Measurements from ENCODE around the gene WDR70. TPM values are rescaled to one million over a fixed set of nuclear protein-coding genes. Genes with fewer than 3 reads are reported as not detected.
"Not testable (repeated sequence)": the region's sequence is repeated elsewhere in the genome, so short reads cannot be mapped to it uniquely, and the experiment has no call there.

WDR70 gene
- polyA plus RNA-seq, 10 donors: 23.1 to 38.8 (median 30.1) TPM

DNA sequence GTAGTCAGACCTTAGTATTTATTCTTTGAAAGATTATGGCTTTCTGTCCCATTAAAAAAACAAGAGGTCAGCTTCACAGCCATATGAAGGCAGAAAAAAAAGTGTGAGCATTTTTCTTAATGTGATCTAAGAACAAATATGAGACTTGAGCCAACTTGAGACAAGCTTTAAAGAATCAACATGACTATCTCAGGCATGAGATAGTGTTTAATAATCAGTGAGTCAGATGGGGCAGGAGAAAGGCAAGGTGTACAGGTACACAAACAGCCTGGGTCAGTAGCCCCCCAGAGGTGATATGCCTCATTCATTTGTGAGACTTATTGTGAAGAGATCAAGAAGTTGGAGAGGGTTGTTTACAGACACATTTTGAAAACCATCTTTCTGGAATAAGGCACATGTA lies 377.1 kb downstream of the WDR70 start:
- DNase-seq: no peak

DNA sequence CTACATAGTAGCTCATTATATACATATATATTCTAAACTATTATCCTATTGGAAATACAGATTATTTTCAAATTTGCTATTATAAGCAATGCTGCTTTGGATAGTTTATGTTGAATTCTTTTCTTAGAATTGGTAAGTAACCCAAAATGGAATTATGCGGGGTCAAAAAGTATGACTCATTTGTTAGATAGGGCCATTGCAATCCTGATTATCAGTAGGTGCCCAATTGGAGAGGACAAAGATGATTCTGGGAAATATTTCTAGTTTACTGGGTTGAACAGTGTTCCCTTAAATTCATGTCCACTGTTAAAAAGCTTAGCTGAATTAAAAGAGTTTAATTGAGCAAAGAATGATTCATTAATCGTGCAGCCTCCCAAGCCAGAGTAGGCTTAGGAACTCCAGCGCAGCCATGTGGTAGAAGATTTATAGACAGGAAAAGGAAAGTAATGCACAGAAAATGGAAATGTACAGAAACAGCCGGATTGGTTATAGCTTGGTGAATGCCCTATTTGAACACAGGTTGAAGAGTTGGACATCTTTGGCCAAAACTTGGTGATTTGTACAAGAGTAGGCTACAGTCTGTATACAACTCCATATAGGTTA lies 379.0 kb downstream of the WDR70 start:
- DNase-seq: no peak

DNA sequence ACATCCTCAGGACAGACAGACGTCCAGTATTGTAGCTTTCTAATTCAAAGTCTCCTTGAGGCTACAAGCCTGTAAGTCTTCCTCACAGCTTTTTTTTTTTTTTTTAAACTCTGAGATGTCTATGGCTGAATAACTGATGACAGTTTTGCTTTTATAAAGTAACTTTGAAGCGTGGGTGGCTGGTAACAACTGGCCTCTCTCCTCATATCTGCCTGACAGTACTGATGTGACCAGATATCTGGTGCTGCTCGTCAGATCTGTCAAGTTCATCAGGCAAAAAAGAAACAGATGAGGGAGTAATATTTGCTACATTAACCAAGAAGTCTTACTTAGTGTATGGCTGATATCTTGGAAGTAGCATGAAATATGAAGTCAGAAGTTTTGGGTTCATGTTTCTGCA lies 388.1 kb downstream of the WDR70 start:
- no peak for DNase-seq

DNA sequence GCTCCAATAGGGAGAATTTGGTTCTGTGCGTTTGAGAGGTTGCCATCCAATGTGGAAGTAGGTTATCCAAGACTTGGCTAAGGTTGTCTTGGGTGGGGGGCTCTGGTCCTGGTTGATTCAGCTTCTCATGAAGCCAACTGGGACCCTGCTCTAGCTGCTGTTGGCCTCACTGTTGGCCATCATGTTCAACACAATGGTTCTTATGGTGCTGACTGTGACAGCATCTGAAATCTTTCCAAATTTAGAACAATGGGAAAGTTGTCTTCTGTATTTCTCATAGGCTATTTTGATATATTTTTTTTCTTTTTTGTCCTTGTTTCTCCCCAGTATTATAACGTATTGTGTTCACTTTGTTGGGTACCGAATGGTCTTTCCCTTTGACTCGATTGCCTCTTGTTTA lies 388.8 kb downstream of the WDR70 start:
- DNase-seq: no peak

DNA sequence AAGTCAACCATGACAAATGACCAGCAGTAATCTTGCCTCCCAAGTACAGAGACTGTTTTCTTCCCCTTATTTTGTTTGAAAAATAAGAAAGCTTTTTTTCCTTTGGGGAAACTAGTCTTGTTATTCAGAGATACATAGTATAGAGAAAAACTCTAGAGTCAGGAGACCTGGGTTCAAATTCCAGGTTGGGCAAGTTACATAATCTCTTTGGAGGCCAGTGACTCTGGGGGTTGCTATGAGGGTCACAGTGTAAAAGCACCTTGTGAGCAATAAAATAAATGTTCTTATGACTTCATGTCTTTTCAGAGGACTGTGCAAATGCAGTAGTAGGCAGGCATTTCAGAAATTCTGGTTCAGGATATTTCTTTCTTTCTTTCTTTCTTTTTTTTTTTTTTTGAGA lies 389.3 kb downstream of the WDR70 start:
- no peak for DNase-seq

DNA sequence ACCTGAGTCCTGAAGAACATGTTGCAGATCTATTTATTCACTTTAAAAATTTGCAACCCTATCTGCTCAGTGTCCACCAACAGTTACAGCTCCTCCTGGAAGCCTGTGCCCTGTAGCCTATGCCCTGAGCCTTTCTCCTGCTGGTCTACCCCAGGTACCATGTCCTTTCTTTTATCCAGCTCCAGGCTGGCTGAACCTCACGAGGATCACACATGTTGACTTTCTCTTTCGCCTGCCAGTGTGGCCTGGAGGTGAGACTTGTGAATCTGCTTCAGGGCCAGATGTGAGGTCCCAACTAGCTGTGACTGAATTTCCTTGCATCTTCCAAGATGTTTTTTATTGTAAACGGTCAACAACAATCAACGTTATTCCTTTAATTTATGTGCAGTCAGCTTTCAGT lies 390.0 kb downstream of the WDR70 start:
- no peak for DNase-seq

DNA sequence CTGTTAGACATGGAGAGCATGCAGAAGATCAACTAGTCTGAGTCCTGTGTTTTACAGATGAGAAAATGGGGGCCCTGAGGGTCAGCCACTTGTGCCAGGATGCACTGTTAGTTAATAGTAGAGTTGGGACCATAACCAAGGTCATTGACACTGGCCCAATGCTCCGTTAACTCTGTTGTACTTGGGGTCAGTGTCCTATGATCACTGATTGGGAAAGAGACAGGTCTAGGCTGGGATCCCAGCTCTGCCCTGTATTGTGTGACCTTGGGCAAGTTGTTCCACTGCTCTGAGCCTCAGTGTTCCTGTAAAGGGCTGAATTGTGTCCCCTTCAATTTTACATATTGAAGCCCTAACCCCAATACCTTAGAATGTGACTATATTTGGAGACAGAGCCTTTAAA lies 390.7 kb downstream of the WDR70 start:
- no peak for DNase-seq

DNA sequence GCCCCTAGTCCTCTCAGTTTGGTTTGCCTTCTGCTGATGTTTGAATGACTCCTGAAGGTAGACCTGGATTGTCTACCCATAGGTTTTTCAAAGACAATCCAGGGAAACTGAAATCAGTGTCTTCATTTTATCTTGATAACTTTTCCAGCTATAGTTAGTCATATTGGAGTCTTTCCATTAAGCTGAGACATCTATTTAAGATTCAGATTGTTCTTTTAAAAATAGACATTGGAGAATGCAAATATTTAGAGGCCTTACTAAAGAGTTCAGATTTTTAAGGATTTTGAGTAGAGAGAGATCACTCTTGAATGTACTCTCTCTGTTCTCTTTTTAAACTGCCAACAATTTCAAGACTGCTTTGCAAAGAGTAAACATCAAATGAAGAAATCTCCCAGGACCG lies 391.7 kb downstream of the WDR70 start:
- DNase-seq: no peak

DNA sequence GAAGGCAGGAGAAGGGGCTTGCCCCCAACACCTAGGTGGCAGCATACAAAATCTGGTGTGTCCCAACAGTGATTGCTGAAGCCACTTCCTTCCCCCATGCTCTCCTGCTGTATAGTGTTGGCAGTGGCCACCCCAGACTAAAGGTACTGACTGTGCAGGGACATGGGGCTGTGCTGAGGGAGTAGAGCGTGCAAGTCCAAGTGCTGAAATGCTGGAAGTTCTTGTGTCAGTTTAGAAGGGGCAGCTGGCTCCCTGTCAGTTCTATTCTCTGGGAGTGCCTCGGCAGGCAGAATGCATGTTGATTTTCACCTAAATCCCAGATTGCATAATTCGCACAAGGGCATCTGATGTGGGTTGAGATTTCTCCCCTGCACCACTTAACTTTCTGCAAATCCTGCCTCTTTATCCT lies 392.1 kb downstream of the WDR70 start:
- peak in 1 of 3 donors; percentile 38 for DNase-seq

DNA sequence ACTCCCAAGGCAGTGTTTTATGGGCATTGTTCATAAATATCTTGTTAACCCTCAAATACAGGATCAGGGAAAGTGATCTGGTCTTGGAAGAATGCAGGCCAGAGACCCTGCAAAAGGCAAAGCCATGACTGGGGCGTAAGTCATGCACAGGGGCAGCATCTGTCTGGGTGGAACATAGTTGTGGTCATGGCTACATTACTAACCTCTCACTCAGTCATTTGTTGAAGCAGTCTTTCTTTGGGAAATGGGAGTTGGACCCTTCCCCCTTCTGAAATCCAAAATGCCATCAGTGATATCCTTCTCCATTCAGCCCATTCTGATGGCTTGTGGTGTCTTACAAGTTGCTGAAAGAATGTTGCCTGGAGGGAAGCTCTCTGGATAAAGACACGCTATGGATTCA lies 392.6 kb downstream of the WDR70 start:
- DNase-seq: peak in 2 of 3 donors; percentile 13 to 98

DNA sequence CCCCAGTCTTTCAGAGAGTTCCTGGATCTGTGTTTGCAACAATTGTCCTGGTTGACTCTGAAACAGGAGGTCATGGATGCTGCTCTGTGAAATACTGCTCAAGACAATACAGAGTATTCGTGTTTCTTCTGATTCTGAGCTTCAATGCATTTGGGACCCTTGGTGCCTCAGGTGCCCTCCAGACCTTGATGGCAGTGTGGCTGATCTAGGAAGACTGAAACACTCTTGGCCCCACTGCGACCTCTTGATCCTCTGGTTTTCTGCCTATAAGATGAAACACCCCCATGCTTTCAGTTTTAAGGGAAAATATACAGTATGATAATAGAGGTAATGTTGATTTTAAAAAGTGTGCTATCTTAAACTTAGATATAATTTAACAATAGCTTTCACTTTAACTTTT lies 393.1 kb downstream of the WDR70 start:
- no peak for DNase-seq

DNA sequence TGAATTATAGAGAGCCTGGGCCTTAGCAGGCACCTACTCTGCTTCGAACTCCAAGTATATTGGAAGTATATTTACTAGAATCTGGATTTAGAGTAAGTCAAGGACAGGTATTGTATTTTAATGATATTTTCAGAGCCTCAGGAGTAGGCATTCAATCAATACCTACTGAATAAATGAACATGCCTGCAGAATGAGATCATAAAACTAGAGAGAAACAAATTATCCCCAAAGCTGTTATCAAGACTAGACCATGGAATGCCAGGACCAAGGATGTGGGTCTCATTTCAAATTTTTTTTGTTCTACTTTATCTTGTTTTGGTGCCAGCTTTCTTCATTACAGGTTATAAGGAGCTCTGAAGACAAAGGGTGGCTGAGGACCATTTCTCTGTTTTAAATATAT lies 394.7 kb downstream of the WDR70 start:
- no peak for DNase-seq

DNA sequence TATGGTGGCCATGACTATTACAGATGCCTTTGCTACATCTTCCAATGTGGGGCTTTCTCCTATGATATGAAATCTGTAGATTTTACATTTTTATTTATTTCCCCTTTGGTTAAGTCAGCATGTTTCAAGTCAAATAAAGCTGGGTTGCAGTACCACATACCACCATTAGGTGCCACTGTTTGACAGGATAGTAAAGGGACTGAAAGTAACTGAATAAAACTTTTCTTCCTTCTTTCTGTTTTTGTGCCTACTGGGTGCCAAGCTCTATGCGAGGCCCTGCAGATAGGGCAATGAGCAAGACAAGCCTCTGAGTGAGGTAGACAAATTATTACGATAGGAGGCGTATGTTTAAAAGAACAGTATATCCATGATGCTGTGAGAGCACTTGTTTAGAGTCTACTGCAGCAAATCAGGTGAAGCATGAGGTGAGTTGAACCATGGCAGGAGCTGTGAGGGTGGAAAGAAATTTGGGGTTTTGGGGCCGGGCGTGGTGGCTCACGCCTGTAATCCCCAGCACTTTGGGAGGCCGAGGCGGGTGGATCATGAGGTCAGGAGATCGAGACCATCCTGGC lies 395.9 kb downstream of the WDR70 start:
- no peak for DNase-seq

DNA sequence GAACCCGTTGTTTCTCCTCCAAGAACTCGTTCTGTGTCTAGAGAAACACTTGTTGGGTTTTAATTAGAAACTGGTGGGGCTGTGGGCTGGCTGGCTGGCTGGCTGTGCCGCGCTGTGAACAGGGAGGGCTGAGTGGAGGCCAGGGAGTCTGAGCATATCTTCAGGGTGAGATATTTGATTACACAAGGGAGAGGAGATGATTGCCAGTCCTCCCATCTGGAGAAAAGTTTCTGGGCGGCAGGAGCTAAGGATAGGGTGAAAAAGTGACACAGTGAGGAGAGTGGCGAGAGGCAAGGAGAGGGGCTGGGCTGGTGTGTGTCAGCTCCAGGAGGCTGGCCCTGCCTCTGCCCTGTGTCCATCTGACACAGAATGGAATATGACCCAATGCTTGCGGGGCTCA lies 397.7 kb downstream of the WDR70 start:
- peak in 1 of 3 donors; percentile 76 for DNase-seq

DNA sequence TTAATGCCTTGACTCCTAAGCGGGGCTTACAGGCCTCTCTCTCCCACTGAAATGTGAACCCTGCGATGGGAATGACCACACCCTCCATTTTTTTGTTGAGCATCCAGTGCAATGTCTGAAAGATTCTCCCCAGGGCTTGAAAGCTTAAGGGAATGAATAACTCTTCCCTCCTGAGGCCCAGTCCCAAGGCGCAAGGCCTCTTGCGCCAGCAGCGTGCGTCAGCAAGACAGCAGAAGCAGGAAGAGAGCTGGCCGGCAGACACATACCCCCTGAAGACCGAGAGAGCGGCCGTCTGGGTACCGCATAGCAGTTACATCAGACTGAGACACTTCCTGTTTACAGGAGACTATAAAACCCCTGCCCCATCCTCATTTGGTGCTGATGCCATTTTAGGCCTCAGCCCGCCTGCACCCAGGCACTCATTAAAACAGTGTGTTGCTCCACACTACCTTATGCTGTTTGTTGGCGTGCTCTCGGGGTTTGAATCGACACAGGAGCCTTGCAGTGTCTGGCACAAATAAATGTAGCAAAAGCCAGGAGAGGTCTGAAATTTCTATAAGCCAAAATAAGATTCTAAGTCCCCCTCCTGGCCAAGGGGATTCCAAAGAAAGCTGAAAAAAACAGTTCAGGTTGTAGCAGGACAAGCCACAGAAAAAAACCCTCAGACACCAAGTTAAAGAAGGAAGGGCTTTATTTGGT lies 398.5 kb downstream of the WDR70 start:
- no peak for DNase-seq

DNA sequence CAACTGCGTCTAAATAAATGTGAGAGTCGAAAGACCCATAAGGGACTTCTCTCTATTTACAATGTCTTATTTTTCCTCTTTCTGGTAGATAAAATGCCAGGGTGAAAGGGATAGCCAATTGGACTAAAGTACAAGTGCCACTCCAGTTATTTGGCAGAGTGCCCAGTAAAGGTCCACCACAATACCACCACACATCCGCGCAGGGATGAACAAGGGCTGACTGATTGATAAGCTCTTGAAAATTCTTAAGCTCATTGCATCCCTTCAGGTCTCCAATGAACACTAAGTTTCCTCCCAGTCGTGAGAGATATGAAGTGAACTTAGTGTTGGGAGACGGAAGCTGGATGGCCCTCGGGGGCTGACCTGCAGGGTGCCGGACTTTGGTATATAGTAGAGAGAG lies 402.3 kb downstream of the WDR70 start:
- not testable (repeated sequence) for DNase-seq

DNA sequence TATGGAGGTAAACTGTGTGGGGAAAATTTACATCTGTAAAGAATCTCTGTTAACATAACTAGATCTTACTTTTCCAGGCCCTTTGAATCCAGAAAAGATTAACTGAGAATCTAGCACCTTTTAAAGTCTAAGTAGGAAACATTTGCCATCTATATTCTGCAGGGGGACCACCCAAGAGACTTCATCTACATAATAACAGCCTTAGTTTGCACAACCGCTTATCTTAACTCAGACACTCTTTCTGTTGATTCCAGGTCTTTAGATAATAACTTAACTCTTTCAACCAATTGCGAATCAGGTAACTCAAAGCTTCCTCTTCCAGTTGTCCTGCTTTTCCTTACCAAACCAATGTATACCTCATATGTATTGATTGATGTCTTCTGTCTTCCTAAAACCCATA lies 407.3 kb downstream of the WDR70 start:
- DNase-seq: no peak

DNA sequence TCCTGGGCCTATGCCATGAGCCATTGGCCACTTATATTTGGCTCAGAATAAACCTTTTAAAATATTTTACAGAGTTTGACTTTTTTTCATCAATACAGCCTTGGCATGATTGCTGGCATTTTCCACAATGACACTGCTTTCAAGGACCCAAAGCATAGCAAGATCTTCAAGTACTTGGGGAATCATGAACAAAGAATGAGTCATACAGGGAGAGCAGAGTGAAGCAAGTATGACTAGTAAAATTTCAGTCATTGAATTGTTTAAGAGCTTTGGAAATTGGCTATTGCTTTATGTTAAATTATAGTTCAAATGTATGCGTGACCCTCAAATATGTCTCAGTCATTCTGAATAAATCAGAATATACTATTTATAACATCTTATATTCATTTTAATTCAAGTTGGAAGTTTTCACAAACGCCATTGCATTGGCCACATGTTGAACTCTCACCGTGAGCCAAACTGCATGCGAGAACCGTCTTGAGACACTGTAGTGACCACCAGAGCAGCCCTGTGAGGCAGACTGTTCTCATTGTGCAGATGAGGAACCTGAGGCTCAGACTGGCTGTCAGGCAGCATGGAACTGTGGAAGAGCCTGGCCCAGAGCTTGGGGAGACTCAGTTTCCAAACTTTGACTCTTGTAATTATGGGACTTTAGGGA lies 407.9 kb downstream of the WDR70 start:
- peak in 1 of 3 donors; percentile 52 for DNase-seq

DNA sequence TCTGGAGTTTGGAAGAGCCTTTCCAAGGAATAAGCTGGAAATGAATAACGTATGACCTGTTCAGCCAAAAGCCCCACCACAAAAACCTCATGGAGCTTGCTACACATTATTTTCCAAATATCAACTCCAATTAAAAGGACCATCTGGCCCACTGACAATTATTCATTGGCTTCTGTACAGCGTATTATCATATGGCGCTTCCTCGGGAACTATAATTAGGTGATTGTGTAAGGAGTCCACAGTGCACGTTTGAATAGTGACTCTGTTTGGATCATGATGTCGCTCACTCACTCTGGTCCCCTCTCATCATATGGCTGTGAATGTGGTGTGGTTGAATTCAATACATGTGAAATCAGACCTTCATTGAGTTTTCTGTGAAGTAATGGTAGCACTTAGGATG lies 408.6 kb downstream of the WDR70 start:
- no peak for DNase-seq

DNA sequence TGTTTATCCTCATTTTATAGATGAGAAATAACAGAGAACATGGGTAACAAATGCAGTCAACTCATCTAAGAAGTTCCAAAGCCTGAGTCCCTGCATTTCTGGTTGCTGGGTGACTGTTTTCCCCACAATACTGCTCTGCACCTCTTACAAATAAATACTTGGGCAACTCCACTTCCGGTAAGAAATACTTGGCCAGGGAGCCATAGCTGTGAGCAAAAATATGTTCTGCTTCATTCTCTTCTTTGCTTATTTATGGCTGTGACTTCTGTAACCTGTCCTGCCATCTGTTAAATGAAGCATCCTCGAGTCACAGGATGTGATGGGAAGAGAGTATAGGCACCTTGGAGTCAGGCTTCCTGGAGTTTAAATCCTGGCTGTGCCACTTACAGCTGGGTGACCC lies 410.9 kb downstream of the WDR70 start:
- no peak for DNase-seq

DNA sequence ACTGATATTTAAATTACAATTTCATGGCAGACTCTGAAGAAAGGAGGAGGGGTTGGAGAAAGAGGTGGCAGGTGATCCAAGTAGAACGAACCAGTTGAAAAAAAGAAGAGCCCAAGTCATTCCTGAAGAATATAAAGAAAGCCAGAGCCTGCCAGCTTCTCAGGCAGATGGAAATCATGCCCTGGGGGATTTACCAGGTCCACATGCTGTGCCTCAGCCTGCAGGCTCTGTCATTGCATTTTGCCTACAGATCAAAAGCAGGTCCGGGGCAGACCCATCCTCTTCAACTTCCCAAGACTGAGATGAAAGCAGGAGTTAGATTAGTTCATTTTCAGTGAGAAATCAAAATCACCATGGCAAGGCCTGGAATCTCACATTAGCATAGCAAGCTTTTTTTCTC lies 412.2 kb downstream of the WDR70 start:
- DNase-seq: no peak

DNA sequence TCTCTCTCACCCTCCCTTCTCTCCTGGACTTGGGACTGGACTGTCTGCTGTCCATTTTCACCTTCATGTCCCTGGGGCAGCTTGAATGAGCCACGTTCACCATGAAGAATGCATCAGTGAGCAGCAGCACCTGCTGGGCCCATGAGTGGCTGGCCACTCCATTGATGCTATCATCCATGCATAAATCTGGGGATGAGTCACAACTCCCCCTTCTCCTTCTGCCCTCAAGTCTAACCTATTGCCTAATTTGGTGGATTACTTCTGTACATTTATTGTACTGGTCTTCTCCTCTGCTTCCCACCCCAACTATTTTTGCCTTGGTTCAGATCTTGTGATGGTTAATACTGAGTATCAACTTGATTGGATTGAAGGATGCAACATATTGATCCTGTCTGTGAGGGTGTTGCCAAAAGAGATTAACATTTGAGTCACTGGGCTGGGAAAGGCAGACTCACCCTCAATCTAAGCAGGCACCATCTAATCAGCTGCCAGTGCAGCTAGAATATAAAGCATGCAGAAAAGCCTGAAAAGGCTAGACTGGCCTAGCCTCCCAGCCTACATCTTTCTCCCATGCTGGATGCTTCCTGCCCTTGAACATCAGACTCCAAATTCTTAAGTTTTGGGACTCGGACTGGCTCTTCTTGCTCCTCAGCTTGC lies 414.0 kb downstream of the WDR70 start:
- no peak for DNase-seq

DNA sequence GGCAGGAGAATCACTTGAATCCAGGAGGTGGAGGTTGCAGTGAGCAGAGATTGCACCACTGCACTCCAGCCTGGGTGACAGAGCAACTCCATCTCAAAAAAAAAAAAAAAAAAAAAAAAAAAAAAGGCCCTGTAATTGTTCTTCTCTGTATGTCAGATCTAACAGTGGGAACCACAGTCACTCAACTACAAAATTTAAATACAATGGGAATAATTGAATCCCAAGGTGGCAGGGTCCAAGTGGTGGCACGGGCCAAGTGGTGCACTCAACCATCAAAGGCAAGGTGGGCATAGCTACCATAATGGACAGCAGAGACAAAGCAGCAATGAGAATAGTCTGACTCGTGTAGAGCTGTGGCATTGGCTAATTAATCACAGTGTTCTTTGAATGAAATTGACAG lies 416.2 kb downstream of the WDR70 start:
- not testable (repeated sequence) for DNase-seq
